GM13976 (cell line): ENCODE results near the gene SAPCD2.

Source experiments
- DNase-seq: peaks from one replicate; pipeline ENCODE4 v3.0.0; 2012; ENCODE audit warnings: low spot score
- CTCF ChIP-seq: IDR thresholded peaks from 2 replicates; pipeline ENCODE4 v1.5.1; 2012; ENCODE audit warnings: borderline replicate concordance, mild to moderate bottlenecking; ENCODE audit not compliant: insufficient read depth; ENCODE audit errors: extremely low read depth, missing control alignments, control extremely low read depth
- in situ Hi-C: fragments of 300-500 bp; cut with MboI; formaldehyde crosslinking; loops from one replicate; pipeline ENCODE4 v1.12.0; 2022; ENCODE audit warnings: low sequenced_read_pairs, mixed read lengths, inconsistent platforms; ENCODE audit not compliant: unreplicated experiment

The SAPCD2 gene

GRCh38 chr9:137087409-137087925 lies 17.1 kb upstream of the SAPCD2 start:
- DNase-seq: no peak
- no peak for TF ChIP-seq CTCF
- in situ Hi-C loops: no loop called here

DNA sequence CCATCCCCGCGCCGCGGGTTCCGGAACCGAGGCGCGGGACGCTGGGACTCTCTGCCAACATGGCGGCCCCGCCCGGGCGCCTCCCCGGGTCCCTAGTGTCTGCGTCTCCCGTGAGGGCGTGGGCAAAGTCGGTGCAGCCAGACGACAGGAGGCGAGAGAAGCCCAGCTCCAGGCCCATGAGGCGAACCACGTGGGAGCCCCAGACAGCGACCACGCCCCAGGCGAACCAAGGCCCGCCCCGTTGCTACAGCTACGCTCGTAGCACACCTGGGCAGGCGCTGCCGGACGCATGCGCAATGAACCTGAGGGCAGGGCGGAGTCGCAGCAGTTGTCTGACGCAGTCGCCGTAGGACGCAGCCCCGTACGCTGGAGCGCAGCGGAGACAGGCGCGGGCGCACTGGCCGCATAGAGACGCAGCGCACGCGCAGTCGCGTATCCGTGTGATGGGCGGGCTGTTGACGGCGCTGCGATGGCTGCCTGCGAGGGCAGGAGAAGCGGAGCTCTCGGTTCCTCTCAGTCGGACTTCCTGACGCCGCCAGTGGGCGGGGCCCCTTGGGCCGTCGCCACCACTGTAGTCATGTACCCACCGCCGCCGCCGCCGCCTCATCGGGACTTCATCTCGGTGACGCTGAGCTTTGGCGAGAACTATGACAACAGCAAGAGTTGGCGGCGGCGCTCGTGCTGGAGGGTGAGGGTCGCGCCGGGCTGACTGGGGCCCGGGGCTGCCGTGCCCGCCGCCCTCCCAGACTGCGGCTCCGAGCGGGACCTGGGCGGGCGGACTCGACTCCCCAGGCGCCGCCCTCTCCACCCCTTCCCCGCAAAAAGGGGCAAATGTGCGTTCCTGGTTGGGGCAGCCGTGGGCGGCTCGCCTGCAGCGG lies 16.4 kb upstream of the SAPCD2 start, which contains the start of gene MAN1B1:
MAN1B1 (plus strand) TSS at position 455 of the 878 bp plus-strand sequence; CDS start at position 470, 15 bp downstream.
- DNase-seq: peak; percentile 99
- no peak for TF ChIP-seq CTCF
- in situ Hi-C loops: no loop called here

GRCh38 chr9:137085920-137086530 lies 15.7 kb upstream of the SAPCD2 start:
- no peak for TF ChIP-seq CTCF
- in situ Hi-C loops: no loop called here
- no peak for DNase-seq

- TF ChIP-seq CTCF: no peak
- in situ Hi-C loops: no loop called here
- no peak for DNase-seq
Measured at GRCh38 chr9:137084526-137084925, 14.2 kb upstream of the SAPCD2 start.

GRCh38 chr9:137083394-137084004 lies 13.1 kb upstream of the SAPCD2 start:
- DNase-seq: no peak
- in situ Hi-C loops: no loop called here
- no peak for TF ChIP-seq CTCF

DNA sequence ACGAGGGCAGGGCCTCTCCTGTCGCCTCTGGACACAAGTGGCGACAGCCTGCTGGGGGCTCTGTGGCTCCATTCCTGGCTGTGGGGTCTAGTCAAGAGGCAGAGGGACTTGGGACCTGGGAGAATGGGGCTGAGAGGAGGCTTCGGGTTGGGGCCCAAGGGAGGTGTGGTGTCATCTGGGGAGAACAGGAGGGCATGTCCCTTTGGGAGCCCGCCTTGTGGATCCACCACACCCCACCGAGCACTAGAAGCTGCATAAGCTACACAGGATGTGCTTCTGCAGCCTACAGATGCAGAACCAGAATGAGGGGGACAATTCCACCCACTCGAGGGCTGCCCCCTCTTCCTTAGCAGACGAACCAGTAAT lies 12.6 kb upstream of the SAPCD2 start:
- no peak for TF ChIP-seq CTCF
- in situ Hi-C loops: no loop called here
- DNase-seq: no peak
